G401.6 (cell line): Measurements from ENCODE around the gene IGFBP2.

Experiments used
- FAIRE-seq: peaks from 2 replicates; lab custom pipeline; 2012; peaks lifted over from hg19 to GRCh38; lab: Jason Lieb, UNC

Gene IGFBP2

GRCh38 chr2:216615298-216616082 lies 17.7 kb upstream of the IGFBP2 start:
- FAIRE-seq: no peak

GRCh38 chr2:216616083-216616678 lies 17.0 kb upstream of the IGFBP2 start:
- FAIRE-seq: no peak

DNA sequence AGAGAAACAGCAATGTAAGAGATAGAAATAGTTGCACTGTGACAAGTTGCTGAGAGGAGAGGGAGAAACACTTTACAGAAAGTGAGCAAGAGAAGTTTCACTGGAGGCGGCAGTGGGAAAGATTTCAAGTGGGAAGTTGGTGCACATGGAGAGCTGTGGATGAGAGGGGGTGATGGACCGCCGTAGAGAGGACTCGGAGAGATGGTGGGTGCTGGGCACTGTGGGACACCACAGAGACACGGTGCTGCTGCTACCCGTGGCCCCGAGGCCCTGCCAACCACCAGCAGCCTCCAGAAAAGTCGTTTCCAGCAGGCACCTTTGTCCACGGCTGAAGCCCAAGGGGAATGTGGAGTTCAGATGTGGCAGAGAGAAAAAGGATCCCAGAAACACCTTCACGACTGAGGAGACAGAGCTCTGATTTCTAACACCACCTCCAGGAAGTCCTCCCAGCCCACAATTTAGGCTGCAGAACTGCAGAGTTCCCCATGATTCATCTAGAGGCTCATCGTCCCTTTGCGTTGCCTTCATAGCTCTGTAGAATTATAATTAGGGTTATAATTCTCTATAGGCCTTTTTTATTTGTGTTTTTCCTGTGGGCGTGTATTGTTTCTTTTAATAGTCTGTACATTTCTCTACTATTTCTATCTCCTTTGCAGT lies 15.9 kb upstream of the IGFBP2 start:
- no peak for FAIRE-seq

DNA sequence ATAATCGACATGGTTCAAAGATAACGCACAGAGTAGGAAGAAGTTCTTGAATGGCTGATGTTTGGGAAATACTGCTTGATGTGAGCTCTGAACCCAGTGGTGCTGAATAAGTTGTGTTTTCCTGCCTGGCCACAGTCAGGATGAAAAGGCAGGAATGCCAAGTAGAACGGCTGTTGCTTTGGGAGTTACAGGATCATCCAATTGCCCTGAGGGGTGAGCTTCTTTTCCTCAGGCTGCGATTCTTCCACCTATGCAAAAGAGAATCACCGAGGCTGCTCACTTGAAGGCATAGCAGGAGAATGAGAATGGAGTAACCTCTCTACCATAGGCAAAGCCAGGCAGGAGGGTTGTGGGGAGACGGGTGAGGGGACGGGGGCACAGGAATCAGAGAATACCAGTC lies 14.4 kb upstream of the IGFBP2 start:
- no peak for FAIRE-seq

- FAIRE-seq: no peak
Observed at GRCh38 chr2:216619411-216620393, 13.5 kb upstream of the IGFBP2 start.

GRCh38 chr2:216620786-216621185 lies 12.4 kb upstream of the IGFBP2 start:
- no peak for FAIRE-seq

GRCh38 chr2:216621292-216621691 lies 11.9 kb upstream of the IGFBP2 start:
- FAIRE-seq: no peak

GRCh38 chr2:216622526-216622925 lies 10.7 kb upstream of the IGFBP2 start:
- no peak for FAIRE-seq

- no peak for FAIRE-seq
Observed at GRCh38 chr2:216624251-216624650, 9.0 kb upstream of the IGFBP2 start.

DNA sequence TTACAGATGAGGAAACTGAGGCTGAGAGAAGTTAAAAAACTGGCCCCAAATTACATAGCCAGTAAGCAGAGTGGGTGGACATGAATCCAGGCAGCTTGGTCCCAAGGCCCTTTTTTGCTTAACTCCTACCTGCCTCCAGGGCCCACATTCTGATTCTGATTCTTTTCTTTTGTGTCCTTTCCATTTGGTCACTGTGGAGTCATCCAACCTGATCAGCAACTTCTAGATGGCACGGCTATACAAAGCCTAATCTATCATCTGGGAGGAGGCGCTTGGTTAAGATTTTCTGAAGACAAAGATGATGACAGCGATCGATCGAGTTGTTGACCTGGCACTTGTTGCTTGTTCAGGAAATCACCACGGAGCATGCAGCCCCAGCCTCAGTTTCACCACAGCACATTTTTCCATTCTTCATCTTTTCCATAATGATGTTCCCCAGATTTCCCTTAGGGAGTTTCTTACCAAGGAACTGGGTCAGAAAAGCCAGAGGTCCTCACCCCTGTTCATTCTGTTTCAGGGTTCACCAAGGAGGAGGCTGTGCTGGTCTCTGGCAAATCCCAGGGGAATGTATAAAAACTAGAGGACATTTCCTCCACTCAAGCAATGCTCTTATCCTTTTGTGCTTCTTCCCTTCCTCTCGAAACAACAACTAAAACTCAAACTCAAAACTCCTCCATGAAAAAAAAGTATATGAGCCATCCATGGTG lies 6.9 kb upstream of the IGFBP2 start:
- no peak for FAIRE-seq

- no peak for FAIRE-seq
Observed at GRCh38 chr2:216626875-216627245, 6.4 kb upstream of the IGFBP2 start.

DNA sequence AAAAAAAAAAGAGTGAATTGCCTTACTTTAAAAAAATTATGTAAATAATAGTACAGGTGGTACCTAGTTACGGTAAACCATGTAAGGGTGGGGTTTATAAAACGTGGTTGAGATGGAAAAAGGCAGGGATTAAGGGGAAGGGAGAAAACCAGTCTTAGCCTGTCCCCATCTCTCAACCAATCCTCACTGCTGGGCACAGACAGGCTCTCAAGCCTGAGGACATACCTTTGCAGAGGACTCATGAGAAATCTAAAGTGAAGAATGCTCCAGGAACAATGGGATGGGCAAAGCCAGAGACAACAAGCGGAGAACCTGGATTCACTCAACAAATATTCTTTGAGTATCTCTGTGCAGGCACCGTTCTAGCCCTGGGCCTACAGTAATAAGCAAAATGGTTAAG lies 3.4 kb upstream of the IGFBP2 start:
- no peak for FAIRE-seq

GRCh38 chr2:216632346-216632951 lies 771 bp upstream of the IGFBP2 start:
- no peak for FAIRE-seq

DNA sequence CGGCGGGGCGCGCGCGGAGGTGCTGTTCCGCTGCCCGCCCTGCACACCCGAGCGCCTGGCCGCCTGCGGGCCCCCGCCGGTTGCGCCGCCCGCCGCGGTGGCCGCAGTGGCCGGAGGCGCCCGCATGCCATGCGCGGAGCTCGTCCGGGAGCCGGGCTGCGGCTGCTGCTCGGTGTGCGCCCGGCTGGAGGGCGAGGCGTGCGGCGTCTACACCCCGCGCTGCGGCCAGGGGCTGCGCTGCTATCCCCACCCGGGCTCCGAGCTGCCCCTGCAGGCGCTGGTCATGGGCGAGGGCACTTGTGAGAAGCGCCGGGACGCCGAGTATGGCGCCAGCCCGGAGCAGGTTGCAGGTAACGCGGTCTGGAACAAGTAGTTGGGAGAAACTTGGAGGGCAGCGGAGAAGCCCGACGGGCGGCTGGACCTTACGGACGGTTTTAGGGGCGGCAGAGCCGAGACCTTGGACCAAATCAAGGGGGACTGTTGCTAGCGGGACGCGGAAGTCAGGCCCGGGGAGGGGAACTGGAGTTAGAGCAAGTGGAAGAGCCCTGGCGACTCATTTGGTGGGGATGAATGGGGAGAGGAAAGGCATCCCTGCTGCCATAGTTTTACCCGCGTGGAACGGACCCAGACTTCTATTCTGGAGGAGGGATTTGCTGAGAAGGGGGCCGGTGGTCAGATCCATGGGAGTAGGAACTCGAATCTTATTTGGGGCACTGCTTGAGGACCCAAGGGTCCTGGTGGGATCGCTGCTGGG lies 573 bp downstream of the IGFBP2 start:
- FAIRE-seq: no peak

DNA sequence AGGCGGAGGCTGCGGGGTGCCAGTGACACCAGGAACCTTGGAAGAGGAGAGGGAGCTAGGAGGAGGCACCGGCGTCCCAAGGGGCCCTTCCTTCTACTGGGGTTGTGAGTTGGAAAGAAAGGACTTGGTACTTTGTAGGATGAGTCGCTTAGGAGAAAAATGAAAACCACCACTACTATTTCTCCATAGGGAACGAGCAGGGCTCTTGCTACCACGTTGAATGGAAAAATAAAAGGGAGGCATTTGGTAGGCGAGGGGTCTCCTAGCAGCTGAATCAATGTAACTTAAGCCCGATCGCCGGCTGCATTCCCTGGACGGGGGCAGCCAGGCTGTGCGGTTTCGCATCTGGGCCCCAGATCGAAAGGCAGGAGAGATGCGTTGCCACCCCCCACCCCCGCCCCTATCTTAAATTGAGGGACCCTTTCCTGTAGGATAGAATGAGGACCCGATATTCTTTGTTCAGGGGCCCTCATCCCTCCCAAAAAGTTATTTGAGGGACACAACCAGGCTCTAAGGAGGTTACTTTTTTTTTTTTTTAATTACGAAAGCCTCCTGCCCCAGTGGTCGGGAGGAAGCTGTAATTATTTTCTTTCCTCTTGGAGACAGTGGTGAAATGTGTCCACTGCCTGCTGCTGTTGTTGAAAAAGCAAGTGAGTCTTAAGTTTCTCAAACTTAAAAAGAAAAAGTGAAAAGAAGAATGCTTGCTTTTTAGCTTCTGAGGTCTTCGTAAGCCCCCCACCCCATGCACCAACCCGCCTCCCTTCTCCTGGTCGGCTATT lies 1.3 kb downstream of the IGFBP2 start:
- FAIRE-seq: no peak

DNA sequence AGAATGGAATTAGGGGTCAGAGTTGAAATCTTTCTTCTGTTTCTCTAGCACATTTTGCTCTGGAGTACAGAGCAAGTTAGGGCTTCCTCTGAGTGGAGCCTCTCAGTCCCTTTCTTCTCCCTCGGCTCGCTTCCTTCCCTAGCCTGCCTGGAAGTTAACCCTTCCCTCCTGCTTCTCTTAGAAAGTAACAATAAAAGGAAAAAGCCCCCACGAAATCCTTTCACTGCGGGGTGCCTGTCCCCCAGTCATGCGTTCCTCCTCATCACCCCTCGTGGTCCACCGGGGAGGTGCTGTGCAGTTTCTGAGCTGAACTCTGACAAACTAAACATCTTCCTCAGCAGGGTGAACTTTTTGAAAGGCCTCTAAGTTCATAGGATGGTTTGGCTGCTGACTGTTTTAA lies 2.0 kb downstream of the IGFBP2 start:
- no peak for FAIRE-seq

DNA sequence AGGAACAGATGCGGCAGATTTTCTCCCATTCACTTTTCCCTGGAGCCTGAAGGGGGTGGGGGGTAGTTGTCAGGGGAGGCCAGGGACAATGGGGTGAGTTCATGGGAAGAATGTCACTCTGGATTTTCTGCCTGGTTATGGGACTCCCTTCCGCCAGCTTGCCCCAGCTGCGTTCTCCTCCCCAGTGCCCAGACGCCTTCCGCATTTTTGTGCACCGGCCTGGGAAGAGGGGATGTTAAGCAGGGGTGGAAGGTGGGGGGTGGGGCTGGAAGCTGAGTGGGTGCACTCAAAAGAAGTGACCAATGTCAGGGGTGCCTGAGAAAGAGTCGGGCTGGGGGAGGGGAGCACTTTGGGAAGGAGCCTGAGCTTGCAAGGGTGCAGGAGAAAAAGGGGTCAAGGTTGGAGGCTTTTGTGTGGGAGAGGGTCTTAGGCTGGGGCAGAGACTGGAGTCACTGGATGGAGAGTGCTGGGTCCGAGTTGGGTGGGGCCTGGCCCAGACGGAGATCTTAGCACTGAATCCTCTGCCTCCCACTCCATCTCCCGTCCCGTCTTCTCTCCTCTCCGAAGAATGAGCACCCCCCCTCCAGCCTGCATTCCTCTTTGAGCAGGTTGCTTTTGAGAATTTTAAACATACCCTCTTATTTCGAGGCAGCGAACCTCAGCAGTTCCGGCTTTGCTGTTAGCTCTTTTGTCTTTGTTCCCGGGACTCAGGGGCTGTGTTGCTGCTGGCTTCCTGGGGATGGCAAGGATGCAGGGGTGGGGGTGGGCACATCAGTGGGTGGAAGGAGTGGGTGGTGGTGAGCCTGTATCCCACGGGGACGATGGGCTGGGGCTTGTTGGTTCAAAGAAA lies 2.7 kb downstream of the IGFBP2 start:
- no peak for FAIRE-seq

DNA sequence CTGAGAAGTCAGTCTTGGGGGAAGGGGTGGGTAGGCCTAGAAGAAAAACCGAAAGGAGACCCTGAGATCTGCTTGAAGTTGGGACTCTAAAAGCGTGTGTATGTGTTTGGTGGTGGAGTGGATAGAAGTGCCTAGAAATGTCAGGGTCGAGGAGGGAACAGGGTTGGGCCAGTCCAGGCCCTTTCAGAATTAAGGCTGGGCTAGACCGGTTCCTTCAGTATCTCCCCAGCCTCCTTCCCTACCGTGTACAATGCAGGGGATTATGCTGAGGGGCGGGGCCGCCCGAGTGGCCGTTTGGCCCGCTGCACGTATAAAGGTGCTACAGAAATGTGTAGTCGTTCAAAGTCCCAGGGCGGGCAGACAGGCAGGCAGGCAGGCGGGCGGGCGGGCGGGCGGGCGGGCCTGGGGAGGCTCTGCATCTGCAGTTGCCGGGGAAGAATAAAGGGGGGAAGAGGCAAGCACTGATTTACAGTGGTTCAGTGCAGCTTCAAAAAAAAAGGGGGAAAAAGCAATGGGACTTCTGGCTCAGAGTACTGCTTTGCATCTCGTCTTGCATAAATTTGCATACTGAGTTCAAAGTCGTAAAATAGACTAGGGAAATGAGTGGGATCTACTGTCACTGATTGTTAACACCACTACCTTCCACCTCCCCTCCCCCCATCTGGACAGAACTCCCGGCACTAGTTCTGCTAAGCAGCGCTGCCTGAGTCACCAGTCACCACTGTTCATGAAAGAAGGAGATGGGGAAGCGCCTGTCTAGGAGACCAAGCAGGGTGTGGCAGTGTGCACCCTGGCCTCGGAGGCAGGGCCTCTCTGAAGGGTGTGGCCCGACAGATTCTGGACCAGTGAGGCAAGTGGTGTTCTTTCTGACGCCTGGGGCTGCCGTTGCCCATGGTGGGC lies 3.6 kb downstream of the IGFBP2 start:
- FAIRE-seq: no peak
